Measurements from ENCODE around the gene ARHGDIA.

The ARHGDIA gene

DNA sequence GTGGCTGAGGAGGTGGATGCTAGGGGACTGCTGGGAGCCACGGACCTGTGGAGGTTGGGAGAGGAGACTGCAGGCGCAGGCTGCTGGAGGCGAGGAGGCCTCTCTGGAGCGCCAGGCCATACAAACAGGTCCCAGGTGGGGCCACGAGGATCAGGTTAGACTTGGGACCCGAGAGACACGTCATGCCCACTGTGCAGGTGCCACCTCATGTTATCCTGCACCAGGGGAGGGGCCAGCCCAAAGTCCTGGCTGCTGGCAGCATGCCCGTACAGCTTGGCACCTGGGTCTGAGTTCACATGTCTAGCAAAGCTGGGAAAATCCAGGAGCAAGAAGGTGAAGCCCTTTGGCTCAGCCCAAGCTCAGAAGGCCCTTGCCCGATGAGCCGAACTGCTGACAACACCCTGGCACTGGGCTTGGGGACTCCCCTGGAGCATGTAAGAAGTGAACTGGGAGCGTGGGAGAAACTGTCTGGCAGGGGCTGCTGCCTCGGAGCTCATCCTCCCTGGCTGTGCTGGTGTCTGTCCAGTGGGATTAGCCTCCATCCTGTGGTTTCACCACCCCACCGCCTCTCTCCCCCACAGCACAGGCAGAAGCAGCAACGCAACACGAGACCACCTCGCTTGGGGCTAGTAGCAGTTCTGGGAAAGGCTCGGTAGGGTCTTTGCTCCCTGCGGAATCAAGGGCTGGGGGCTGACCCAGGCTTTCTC is 5.3 kb downstream of the ARHGDIA start:
- DNase-seq = no peak

DNA sequence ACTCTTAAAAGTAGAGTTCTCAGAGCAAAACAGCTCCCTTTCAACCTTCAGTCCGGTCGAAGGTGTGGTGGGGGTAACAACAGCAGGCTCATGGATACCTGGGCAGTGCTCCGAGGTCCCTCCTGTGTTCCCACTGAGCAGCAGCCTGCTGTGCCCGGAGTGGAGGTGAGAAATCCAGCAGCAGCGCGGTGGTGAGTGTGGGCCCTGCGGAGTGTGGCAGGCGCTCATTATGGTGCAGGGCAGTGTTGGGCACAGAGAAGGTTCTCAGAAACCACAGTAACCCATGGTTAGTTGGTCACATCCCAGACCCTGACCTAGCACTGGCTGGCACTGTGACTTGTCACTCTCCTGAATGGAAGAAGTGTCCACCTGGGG is 5.8 kb downstream of the ARHGDIA start:
- no peak for DNase-seq

DNA sequence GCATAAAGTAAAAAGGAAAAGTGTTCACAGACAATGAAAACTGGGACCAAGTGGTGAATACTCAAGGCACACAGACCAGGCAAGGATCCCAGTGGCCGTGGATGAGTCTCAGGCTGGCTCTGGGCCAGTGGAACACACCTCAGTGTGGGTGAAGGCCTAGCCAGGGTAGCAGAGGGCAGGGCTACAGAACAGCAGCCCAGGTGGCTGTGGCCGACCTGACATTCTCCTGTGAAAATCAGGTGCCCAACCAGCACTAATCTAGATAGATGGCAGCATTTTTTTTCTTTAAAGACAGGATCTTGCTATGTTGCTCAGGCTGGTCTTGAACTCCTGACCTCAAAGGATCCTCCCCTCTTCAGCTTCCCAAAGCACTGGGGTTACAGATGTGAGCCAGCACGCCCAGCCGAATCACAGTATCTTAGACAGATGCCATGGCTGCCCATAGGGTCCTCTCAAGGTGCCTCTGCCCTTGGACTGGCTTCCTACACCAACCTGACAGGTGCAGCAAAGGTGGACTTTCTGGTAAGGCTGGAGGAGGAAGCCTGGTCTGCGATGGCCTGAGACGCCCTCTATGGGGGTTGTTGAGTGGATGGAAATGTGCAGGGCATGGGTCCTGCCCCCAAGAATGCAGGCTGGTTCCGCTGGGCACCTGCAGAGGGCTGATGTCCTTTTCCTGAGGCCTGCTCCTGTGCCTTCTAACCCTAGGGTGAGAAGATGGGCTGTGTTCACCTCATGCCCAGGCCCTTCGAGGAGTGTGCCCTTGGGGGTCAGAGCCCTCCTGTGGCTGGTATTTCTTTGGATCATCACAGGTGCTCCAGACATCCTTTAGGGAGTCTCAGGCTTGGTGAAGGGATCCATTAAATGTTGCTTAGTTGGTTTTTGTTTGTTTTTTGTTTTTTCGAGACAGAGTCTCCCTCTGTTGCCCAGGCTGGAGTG is 7.0 kb downstream of the ARHGDIA start:
- no peak for DNase-seq

DNA sequence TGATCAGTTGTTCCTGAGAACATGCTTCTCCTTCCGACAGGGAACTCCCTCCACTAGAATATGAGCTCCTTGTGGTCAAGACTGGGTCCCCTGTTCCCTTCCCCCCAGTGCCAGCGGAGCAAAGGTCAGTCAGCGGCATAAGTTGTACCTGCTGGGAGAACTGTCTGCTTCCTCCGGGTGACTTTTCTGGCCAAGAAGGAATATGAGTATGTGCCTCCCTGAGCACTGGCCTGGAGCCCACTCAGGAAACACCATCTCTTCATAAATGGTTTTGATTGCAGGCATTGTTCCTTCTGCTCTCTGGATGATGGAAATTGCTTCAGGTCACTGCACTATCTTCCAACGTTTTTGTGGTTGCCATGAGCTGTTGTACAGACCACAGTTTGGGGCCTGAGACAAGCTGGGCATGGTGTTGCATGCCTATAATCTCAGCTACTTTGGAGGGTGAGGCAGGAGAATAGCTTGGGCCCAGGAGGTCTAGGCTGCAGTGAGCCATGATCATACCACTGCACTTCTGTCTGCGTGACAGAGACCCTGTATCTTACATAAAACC is 7.9 kb downstream of the ARHGDIA start:
- DNase-seq = no peak

DNA sequence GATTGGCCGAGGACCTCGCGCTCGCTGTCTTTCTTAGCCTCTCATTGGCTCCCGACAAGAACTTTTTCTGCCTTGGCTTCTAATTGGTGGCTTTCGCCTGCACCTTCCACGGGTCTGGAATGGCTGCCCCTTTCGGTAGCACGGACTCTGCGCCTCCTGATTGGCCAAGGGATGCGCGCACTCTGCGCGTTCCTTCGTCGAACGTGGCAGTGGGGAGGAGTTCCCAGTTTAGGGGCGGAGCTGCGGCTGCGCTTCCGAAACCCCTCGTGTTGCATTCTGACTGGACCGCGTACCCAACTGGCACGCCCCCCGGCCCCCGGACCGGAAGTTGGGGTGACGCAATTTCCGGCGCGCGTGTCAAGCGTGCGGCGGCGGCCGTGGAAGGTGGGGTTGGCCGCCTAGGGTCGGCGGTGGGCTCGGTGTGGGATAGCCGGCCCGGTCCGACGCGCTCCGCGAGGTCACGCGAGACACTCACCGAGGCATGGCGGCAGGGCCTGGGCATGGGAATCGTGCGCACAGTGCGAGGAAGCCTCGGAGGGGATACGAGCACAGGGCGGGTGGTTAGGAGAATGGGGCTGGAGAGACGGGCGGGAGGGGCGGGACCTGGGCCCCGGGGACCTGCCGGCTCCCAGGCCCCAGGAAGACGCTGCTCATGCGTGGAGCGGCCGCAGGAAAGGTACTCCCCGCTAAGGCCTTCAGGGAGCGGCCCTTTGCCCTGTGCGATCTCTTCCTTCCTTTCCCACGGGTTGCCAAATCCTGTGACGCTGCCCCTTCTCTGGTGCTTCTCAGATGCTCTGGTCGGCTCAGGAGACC is 10.2 kb downstream of the ARHGDIA start:
- peak; percentile 92 to 100 (median 100) for DNase-seq

DNA sequence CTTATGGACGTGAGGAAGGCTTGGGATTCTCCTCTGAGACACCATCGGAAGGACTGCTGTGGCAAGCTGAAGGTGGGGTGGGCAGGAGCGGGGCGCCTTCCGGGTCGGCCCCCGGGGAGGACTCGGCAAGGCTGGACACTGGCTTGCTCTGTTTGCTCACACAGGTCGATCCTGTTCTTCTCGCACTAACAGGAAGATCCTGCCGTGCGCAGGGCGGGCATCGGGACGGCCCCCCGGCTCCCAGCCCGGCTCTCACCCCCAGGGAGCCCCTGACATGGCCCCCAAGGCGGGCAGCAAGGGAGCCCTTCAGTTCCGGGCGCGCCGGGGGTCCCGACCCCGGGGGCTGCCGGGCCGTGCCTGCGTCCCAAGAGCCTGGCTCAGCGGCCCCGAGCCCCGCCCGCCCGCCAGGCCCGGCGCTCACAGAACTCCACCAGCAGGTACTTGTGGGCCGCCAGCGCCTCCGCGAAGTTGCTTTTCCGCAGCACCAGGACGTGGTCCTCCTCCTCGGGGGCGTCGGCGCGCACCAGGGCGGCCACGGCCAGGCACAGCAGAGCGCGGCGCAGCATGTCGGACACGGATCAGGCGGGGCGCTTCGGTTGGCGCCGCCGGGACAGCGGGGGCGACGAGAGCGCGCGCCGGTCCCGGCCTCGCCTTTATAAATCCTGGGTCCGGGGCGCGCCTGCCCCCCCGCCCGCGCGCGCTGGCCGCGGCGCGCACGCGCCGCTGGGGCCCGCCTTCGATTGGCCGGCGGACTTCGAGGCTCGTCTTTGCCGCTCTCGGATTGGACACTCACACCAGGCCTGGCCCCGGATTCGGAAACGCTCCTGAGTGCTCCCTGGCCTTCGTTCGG is 11.0 kb downstream of the ARHGDIA start, which contains the start of gene P4HB:
P4HB (minus strand) TSS at position 630 of the 850 bp plus-strand sequence; CDS start at position 566, 64 bp downstream.
- peak in 2 of 58 donors; percentile 100 for DNase-seq

DNA sequence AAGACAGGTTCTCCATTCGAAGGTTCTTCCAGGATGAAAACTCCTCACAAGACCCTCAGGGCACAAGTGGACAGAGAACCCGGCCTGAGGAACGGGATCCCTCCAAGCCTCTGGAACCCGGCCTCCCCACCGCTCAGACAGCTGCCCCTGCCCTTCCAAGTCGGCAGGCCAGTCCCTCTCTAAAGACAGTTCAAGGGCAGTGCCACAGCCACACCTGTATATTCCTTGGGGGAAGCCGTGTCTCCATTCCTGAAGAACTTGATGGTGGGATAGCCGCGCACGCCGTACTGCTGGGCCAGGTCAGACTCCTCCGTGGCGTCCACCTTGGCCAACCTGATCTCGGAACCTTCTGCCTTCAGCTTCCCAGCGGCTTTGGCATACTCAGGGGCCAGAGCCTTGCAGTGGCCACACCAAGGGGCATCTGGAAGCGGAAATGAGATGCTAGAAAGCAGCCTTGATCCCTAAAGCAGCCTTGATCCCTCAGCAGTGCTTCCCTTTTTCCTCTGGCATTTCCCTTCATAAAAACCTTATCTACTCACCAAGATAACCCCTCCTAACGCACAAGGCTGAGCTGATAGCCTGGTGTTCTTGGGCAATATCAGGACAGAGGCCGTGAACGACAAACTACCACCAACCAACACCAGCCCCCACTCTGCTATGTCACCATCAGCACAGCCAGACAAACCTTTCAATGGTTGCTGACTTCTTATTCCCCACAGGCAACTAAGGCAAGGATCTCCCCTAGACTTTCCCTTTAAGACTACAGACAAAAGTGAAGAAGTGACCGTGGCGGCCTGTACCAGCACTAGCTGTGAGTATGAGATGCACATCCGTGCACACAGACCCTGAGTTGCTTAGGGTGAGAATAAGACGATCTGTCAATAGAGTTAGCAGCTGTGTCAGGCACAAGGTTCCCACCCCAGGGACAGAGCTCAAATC is 11.9 kb downstream of the ARHGDIA start:
- no peak for DNase-seq

DNA sequence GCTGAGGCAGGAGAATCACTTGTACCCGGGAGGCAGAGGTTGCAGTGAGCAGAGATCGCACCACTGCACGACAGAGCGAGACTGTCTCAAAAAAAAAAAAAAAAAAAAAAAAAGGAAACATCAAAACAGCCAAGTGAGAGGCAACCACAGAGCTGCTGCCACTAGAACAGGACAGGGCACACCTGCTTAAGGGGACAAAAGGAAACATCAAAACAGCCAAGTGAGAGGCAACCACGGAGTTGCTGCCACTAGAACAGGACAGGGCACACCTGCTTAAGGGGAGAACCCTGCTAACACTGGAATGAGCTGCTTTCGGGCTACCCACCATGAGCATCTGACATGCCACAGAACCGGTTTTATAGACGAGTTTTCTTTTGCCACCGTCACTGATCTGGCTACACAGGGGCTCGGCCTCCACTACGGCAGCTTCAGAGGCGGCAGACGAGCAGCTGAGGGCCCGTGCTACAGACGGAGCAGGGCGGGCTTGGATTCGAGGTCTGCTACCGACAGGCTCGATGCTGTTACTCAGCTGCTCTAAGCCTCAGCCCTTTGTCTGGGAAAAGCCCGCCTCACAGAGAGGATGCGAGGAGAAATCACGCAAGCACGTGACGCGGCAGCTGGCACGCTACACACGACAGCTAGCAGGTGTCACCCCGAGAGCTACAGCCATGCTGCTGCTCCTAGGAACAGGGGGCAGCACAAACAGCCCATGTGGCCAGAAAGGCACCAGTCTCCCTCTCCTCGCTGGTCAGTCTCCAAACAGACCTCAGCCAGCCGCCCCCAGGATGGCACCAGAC is 12.8 kb downstream of the ARHGDIA start:
- DNase-seq = no peak

DNA sequence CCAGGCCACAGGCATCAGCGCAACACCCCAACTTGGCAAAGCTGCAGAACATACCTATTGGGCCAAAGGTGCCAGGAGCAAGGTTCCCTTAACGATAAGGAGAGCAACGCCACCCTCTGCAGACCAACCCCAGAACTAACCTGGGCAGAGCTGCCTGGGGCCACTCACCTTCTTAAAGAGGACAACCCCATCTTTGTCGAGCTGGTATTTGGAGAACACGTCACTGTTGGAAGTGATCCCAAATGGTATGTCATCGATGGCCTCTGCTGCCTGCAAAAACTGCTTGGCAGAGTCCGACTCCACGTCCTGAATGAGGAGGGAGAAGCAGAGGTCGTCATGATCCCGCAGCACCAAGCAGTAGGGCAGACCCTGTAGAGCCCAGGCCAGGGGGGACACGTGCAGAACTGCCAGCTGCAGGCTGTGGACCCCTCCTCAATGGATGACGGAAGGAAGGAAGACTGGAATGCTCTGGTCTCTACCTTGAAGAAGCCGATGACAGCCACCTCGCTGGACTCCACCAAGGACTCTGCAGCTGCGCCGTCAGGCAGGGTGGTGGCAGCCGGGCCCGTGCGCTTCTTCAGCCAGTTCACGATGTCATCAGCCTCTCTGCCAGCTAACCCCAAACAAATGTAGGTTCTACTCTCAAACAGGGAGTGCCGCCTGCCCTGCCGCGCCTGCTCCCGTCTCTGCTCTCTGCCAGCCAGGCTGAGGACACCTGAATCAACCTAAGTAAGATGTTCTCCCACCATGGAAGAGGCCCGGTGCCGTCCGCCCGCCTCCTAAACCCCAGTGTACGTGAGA is 16.0 kb downstream of the ARHGDIA start:
- no peak for DNase-seq

DNA sequence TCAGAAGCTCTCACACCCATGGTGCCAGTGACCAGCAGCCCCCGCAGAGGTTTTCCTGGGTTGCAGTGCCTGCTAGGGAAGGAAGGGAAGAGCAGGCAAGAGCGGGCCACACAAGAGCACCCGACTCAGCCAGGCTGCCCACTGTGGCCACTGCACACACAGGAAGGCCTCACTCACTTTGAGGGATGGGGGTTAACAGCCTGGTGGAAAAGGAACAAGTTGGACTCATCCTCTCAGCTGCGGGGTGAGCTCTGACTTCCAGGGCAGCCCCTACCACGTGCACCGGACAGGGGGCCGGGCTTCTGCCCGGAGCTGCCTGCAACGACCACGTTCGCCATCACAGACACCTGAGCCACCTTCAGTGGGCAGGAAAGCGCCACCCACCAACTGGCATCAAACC is 18.9 kb downstream of the ARHGDIA start:
- DNase-seq = no peak

DNA sequence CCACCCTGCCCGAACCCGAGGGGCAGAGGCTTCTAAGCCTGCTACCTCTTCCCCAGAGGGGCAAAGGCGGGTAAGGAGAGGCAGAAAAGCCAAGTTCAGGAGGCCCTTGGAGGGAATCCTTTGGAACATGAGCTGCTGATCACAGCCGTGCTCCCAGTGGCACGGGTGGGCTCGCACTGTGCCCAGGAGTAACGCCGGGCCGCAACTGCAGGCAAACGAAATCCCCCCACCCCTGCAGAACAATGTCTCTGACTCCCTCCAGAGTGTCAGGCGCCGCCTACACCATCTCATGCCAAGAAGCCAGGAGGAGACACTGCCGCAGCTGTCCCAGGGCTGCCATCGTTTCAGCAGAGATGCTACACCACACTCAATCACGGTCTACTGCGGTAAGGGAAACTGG is 19.7 kb downstream of the ARHGDIA start:
- no peak for DNase-seq

DNA sequence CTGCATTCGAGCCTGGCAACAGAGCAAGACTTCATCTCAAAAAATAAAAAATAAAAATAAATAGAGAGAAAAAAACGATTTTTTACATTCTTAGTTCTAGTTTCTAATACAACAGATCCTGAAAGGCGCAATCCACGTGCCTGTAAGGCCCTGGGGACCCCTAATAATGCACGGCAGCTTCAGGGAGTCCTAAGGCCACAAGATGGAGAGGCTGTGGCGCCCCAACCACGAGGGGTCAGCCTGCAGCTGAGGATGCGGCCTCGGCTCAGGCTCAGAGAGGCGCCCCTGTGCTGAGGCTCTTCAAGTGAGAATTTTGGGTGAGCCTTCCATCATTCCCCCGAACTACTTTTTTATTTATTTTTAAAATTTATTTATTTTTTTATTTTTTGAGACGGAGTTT is 21.7 kb downstream of the ARHGDIA start:
- no peak for DNase-seq

DNA sequence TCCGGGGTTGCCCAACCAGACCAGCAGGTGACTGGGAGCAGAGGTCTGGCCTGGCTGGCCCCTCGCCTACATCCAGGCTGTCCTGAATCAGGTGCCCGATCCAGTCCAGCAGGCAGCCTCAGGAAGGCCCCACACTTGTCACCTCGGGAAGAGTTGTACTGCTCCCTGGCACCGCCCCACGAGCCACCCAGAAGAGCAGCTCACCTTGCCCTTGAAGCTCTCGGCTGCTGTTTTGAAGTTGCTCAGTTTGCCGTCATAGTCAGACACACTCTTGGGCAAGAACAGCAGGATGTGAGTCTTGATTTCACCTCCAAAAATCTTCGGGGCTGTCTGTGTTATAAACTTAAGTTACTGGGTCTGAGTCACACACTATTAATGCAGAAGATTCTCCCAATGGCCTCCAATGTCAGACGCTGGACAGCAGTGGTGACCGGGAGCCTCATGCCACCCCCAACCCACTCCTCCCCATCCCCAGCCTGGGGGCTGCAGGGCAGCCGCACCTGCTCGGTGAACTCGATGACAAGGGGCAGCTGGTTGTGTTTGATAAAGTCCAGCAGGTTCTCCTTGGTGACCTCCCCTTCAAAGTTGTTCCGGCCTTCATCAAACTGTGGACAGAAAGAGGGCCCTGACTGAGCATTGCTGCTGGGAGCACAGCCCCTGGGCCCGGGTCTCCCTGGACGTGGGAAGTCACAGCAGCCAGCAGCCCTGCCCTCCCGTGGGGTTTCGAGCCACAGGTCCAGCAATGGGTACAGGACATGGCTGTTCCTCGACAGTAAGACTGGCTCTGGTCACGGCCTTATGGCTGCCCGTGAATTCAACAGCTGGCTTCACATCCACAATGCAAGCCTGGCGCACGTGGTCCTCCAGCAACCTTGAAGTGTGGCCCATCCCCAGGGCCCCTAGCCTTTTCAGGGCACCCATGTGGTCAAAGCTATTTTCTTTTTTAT is 24.1 kb downstream of the ARHGDIA start:
- DNase-seq = no peak

DNA sequence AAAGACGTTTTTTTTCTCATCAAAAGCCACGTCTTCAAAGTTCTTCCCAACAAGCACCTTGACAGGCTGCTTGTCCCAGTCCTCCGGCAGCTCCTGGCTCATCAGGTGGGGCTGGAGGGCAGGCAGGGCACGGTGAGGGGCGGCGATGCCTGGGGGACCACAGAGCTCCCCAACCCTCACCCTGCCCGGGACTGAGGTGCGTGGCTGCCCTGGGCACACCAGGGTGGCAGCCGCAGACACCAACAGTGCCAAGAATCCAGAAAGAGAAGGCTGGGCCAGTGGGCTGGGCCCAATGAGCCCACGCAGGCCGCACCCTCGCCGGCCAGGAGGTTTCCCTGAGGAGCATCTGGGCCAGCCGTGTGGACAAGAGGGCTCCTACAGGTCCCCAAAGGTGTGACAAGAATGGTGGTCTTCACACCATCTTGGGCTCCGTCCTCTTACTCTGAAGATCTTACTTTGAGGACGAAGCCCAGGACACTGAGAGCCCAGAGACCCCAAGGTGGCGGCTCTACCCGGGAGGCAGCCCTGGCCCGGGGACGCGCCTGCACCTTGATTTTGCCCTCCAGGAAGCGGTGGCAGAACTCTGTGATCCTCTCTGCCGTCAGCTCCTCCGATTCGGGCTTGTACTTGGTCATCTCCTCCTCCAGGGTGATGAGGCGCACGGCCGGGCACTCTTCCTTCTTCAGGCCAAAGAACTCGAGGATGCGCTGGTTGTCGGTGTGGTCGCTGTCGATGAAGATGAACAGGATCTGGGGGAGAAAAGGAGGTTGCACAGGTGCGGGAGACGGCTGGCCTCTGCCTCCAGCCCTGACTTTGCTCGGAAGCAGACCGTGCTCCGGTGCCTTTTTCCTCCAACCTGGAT is 25.0 kb downstream of the ARHGDIA start:
- no peak for DNase-seq

DNA sequence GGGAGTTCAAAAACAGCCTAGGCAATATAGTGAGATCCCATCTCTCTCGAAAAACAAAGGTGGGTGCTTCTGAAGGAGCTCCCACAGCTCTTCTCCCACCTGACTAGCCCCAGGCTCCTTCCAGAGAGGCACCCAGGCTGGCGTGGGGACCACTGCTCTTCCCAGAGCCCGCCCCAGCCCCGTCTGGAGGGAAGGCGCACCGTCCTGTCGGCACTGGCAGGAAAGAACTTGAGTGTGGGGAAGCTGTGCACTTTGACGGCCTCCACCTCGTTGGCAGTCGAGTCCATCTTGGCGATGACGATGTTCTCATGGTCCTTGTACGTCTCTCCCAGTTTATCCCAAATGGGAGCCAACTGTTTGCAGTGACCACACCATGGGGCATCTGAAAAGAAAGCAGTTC is 25.8 kb downstream of the ARHGDIA start:
- DNase-seq = no peak
